HG03469 (cell line): ENCODE results near the gene ZNF618.
"Not testable (repeated sequence)": the region's sequence is repeated elsewhere in the genome, so short reads cannot be mapped to it uniquely, and the experiment has no call there.

ENCODE experiments used
- ATAC-seq: cut with Tn5 transposase; IDR thresholded peaks from one replicate; pipeline ENCODE4 v1.9.1; 2021; ENCODE audit warnings: mild to moderate bottlenecking, moderate library complexity, moderate number of reproducible peaks; ENCODE audit not compliant: unreplicated experiment

The ZNF618 gene

GRCh38 chr9:113984639-113985380, 108.7 kb downstream of the ZNF618 start:
- no peak for ATAC-seq

DNA sequence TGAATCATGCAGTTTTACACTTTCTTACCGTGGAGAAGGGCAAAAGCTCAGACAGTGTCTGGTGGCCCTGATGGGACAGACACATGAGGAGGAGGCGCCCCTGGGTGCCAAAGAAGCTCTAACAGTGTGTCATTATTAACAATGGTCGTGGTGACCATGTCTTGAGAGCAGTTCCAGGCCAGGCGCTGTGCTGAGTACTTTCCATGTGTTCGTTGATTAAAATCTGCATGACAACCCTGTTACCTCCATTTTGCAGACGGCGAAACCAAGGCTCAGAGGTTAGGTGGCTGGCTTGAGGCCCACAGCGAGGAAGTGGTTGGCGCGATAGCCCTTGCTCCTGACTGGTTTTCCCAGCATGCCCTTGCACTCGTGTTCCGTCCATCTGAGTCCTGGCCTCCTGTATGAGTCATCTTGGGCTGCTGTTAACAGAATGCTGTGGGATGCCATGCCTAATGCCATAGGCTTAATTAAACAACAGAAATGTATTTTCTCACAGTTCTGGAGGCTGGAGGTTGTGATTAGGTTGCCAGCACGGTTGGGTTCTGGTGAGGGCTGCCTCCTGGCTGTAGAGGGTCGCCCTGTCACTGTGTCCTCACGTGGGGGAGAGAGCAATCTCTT, 110.0 kb downstream of the ZNF618 start:
- no peak for ATAC-seq

DNA sequence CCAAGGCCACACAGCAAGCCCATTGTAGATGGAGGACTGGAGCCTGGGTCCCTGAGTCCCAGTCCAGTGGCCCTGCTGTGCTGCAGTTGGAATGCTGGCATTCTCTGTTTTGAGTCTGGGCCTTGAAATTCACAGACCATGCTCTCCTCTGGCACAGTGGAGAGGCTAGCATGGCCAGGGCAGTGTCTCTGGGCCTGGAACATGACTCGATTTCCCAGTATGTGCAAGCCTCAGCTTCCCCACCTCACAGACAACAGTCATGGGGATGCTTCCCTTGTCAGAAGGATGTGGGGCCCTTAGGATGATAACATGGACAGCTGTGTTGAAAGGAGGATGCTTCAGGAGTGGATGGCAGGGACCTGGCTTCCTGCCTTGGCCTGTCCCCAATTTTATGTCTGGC, 110.8 kb downstream of the ZNF618 start:
- ATAC-seq = no peak

- ATAC-seq = no peak
Observed at GRCh38 chr9:113987526-113987925, 111.4 kb downstream of the ZNF618 start.

- no peak for ATAC-seq
Observed at GRCh38 chr9:113988385-113989016, 112.4 kb downstream of the ZNF618 start.

GRCh38 chr9:113989017-113989713, 113.1 kb downstream of the ZNF618 start:
- no peak for ATAC-seq

DNA sequence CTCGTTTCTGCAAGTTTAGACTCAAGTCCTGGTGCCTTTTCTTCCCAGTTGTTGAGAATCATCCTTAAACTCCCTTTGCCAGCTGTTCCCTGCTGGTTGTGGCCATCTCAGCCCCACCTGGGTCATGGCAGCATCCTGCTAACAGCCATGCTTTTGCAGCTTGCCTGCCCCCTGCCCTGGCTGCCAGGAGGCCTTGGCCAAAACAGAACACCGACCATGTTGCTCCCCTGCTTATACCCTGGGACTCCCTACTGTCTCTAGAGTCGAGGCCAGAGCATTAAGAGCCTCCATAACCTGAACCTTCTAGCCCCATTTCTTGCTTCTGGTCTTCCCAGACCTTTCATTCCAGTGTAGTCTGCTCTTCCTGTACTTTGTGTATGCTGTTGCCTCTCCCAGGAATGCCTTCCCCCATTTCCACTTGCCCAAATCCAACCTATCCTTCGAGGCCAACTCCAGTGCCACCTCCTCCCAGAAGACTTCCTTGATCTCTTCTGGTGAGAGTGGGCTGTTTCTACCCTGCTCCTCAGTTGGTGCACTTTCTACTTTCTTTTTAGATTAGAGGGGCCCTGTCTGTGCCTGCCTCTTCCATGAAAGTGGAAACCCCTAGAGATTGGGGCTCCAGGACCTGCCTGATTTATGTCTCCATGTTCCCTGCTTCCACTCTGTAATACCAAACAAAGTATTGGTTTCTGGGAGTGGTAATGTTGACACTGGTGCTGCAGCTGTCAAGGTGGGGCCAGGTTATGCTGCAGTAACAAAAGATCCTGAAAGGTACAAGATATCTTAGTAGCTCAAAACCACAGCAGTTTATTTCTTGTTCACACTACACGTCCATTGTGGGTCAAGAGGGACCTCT, 113.8 kb downstream of the ZNF618 start:
- no peak for ATAC-seq

GRCh38 chr9:113990570-113990907, 114.4 kb downstream of the ZNF618 start:
- no peak for ATAC-seq

DNA sequence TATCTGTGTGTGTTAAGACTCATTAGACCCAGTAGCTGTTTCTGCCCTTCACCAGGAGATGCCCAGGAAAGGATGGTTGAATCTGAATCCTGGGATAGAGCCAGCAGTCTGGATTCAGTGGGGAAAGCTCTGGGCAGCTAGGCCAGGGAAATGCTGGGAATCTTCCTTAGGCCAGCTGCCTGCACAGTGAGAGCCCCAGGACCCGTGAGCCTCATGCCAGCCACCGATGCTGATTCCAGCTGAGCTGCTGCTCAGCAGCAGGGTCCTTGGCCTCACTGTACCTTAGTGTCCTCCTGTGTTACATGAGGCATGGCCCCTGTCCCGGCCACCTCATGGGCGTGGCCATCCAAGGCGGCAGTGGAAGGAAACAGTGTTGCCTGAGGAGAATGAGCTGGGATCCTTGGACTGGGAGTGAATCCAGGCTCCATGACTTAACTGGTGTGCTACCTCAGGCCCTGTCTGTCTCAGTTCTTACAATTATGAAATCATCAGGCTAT, 114.9 kb downstream of the ZNF618 start:
- no peak for ATAC-seq

GRCh38 chr9:113991714-113992113, 115.6 kb downstream of the ZNF618 start:
- no peak for ATAC-seq

DNA sequence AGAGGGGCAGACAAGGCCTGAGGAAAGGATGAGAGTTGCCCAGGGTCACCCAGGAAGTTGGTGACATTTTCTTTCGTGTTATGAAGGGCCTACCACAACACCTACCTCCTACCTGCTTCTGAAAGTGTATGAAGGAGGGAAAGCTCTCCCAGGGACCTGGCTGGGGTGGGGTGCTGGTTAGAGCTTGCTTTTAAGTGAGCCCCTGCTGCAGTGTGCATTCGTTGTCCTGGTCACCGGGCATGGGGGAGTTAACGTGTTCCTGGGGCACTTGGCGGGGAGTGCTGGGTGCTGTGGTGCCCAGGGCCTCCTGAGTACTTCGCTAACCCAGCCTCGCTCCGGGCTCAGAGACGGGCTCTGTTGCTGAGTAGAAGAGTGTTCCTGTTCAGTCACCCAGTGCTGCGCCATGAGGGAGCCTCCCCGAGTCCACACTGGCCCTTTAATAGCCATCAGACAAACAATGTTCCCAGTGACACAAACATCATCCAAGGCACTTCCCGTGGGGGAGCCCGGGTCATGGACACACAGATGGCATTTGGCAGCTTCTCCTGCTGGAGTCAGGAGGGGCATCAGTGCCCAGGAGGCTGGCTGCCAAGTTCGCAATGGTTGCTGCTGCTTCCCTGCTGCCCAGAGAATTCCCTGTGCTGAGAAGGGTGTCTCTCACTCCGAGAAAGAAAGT, 116.3 kb downstream of the ZNF618 start:
- ATAC-seq = no peak

GRCh38 chr9:113992994-113993393, 116.9 kb downstream of the ZNF618 start:
- no peak for ATAC-seq

GRCh38 chr9:113993838-113994540, 117.9 kb downstream of the ZNF618 start:
- no peak for ATAC-seq

- ATAC-seq = no peak
Observed at GRCh38 chr9:113995401-113995800, 119.3 kb downstream of the ZNF618 start.

- ATAC-seq = no peak
Observed at GRCh38 chr9:113995963-113996362, 119.9 kb downstream of the ZNF618 start.

DNA sequence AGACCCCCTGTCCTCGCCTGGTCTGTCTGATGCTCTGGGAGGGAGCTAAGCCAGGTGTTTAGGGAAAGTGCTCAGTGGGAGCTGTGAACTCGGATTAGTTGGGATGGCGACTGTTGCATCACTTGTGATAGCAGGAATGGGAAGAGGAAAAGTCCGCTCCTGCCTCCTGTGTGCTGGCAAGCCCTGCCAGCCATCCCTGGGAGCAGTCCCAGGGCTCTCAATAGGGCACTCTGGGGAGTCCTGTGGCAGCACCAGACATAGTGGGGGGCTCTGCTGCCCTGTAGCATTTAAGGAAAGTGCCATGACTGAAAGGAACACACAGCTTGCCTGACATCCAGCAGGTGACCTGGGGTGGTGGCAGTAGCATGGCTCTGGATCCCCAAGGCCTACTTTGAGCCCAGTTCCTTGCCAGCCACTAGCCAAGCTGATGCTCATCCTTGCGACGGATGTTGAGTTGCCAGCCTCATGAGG, 120.5 kb downstream of the ZNF618 start:
- ATAC-seq = no peak

GRCh38 chr9:113997064-113997463, 121.0 kb downstream of the ZNF618 start:
- not testable (repeated sequence) for ATAC-seq

- ATAC-seq = no peak
Observed at GRCh38 chr9:113997610-113998009, 121.5 kb downstream of the ZNF618 start.

GRCh38 chr9:113998114-113998513, 122.0 kb downstream of the ZNF618 start:
- no peak for ATAC-seq
